Neural cell (in vitro differentiated cells): ENCODE measurements around the gene PAFAH1B1. TPM values are rescaled to one million over a fixed set of nuclear protein-coding genes. Genes with fewer than 3 reads are reported as not detected.

Source experiments
- H2AFZ ChIP-seq: fragments of 200-600, 300-800 bp; sonication (generic), shearing (Covaris generic); 2 replicates; pipeline ENCODE4 v1.6.0; 2014; ENCODE audit warnings: low read depth, mild to moderate bottlenecking, antibody characterized with exemption, low read length, moderate library complexity
- H3F3A ChIP-seq: fragments of 200-600 bp; shearing (Covaris generic); 2 replicates; pipeline ENCODE4 v1.6.1; 2016; ENCODE audit warnings: mild to moderate bottlenecking, moderate library complexity, mixed read lengths, antibody characterized with exemption, low read length; ENCODE audit not compliant: insufficient read depth, poor library complexity, severe bottlenecking
- H3K27ac ChIP-seq: fragments of 200-600, 300-800 bp; sonication (generic), shearing (Covaris generic); 2 replicates; pipeline ENCODE4 v1.5.1; 2014; ENCODE audit warnings: mild to moderate bottlenecking, low read length, moderate library complexity
- H3K27me3 ChIP-seq: fragments of 300-800, 200-600 bp; sonication (generic), shearing (Covaris generic); 2 replicates; pipeline ENCODE4 v1.6.0; 2014; ENCODE audit warnings: mild to moderate bottlenecking, low read depth, low read length, moderate library complexity; ENCODE audit not compliant: insufficient read depth
- H3K36me3 ChIP-seq: fragments of 300-800, 200-600 bp; sonication (generic), shearing (Covaris generic); 2 replicates; pipeline ENCODE4 v1.5.1; 2014; ENCODE audit warnings: mild to moderate bottlenecking, antibody characterized with exemption, low read length, moderate library complexity; ENCODE audit not compliant: insufficient read depth
- H3K4me2 ChIP-seq: fragments of 300-800, 200-600 bp; sonication (generic), shearing (Covaris generic); 2 replicates; pipeline ENCODE4 v1.6.0; 2014; ENCODE audit warnings: mild to moderate bottlenecking, low read length
- H3K4me3 ChIP-seq: fragments of 300-800, 200-600 bp; sonication (generic), shearing (Covaris generic); 2 replicates; pipeline ENCODE4 v1.5.1; 2014; ENCODE audit warnings: mild to moderate bottlenecking, low read length, moderate library complexity
- H3K79me2 ChIP-seq: fragments of 200-600 bp; shearing (Covaris generic); replicated peaks from 2 replicates; pipeline ENCODE4 v1.6.0; 2014; ENCODE audit warnings: mild to moderate bottlenecking, low read length, moderate library complexity; ENCODE audit not compliant: insufficient read depth
- H3K9ac ChIP-seq: fragments of 300-800, 200-600 bp; sonication (generic), shearing (Covaris generic); 2 replicates; pipeline ENCODE4 v1.6.1; 2016; ENCODE audit warnings: mild to moderate bottlenecking, low read length, mixed read lengths
- H3K9me2 ChIP-seq: fragments of 200-600 bp; shearing (Covaris generic); 2 replicates; pipeline ENCODE4 v1.6.1; 2016; ENCODE audit warnings: mild to moderate bottlenecking, low read length, mixed read lengths; ENCODE audit not compliant: insufficient read depth
- H3K9me3 ChIP-seq: fragments of 200-600, 300-800 bp; sonication (generic), shearing (Covaris generic); 2 replicates; pipeline ENCODE4 v1.6.1; 2016; ENCODE audit warnings: mild to moderate bottlenecking, mixed run types, low read length, moderate library complexity, mixed read lengths
- H4K20me1 ChIP-seq: fragments of 200-600 bp; shearing (Covaris generic); 2 replicates; pipeline ENCODE4 v1.6.1; 2016; ENCODE audit warnings: mild to moderate bottlenecking, mixed run types; ENCODE audit not compliant: insufficient read depth
- EP300 ChIP-seq: fragments of 450-650 bp; conservative IDR thresholded peaks from 2 replicates; pipeline ENCODE4 v1.6.1; 2014; ENCODE audit warnings: antibody characterized with exemption, mild to moderate bottlenecking, moderate library complexity; ENCODE audit not compliant: poor library complexity, severe bottlenecking
- EZH2 ChIP-seq: fragments of 200-600, 300-800 bp; shearing (Covaris generic), sonication (generic); IDR thresholded peaks from 2 replicates; pipeline ENCODE4 v1.6.1; 2014; ENCODE audit warnings: antibody characterized with exemption, low read length, borderline replicate concordance, mild to moderate bottlenecking; ENCODE audit not compliant: insufficient read depth, poor library complexity, severe bottlenecking
- MXI1 ChIP-seq: fragments of 450-650 bp; conservative IDR thresholded peaks from 2 replicates; pipeline ENCODE4 v1.6.1; 2014; ENCODE audit warnings: antibody characterized with exemption, mild to moderate bottlenecking; ENCODE audit not compliant: poor library complexity, severe bottlenecking
- POLR2AphosphoS5 ChIP-seq: IDR thresholded peaks from 2 replicates; pipeline ENCODE4 v1.6.1; 2012
- RAD21 ChIP-seq: fragments of 450-650 bp; conservative IDR thresholded peaks from 2 replicates; pipeline ENCODE4 v1.6.1; 2014; ENCODE audit warnings: antibody characterized with exemption, mild to moderate bottlenecking, moderate library complexity
- SMC3 ChIP-seq: fragments of 450-650 bp; conservative IDR thresholded peaks from 2 replicates; pipeline ENCODE4 v1.6.1; 2014; ENCODE audit warnings: antibody characterized with exemption, mild to moderate bottlenecking, moderate library complexity; ENCODE audit not compliant: poor library complexity
- TAF1 ChIP-seq: IDR thresholded peaks from 2 replicates; pipeline ENCODE4 v1.6.1; 2012; ENCODE audit warnings: low read depth
- polyA plus RNA-seq: library from polyadenylated mRNA; depleted of rRNA; stranded (reverse); fragments of >200 nt; gene quantifications from 2 replicates; pipeline ENCODE4 v1.2.3, GENCODE V29; 2014
- TF ChIP-seq, protein P1 (sequence below): fragments of 450-650 bp; IDR thresholded peaks from 2 replicates; pipeline ENCODE4 v1.5.1; 2014; ENCODE audit warnings: antibody characterized with exemption, mild to moderate bottlenecking, moderate library complexity; ENCODE audit not compliant: poor library complexity, severe bottlenecking
- TF ChIP-seq, protein P2 (sequence below): IDR thresholded peaks from 2 replicates; pipeline ENCODE4 v1.6.1; 2012; ENCODE audit warnings: borderline replicate concordance

PAFAH1B1 gene
- polyA plus RNA-seq, 1 donor from 2014 or later = 305 TPM

DNA sequence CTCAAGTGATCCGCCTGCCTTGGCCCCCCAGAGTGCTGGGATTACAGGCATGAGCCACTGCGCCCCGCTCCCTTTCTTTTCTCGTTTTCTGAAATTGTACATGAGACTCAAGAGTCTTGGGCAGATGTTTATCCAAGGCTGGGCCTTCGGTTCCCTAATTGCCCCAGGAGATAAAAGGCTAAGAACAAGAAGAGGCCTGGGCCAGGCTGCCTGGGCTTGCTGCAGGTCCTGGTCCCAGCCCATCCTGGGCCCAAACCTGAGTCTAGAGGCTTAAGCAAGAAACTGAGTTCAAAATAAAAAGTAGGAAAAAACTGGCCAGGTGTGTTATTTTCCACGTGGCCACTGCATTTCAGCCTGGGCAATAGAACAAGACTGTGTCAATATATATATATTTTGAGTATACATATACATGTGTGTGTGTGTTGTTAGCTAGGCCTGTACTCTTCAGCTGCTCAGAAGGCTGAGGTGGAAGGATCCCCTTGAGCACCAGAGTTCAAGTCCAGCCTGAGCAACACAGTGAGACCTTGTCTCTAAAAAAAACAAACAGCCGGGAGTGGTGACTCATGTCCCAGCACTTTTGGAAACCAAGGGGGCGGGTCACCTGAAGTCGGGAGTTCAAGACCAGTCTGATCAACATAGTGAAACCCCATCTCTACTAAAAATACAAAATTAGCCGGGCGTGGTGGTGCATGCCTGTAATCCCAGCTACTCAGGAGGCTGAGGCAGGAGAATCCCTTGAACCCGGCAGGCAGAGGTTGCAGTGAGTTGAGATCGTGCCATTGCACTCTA lies 124.9 kb downstream of the PAFAH1B1 start:
- no peaks in the 10 kb centered on the region for H3K9me2 ChIP-seq
- no peaks in the 10 kb centered on the region for H3F3A ChIP-seq
- H4K20me1 ChIP-seq = no peaks in the 10 kb centered on the region

DNA sequence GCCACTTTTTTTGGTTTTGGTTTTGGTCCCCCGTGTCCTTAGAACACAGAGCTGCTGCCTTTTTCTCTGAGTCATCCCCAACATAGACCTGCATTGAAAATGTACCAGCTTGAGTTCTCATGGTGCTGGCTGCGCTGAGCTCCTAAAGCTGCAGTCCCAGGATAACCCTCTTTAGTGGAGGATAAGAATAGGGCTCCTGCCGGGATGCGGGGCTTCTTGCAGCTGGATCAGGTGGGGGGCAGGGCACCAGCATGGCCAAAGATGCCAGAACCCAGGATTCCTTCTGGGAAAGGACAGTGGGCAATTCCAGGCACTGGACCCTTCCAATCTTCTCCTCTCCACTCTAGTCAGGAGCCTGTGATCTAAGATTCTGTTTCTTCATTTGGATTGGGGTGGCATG lies 126.4 kb downstream of the PAFAH1B1 start:
- H3K4me2 ChIP-seq = no peak overlapping the region
- H3K4me3 ChIP-seq = no peak overlapping the region
- no peak overlapping the region for H3K27ac ChIP-seq
- no peak for TF ChIP-seq SMC3
- no peak for TF ChIP-seq TAF1
- no peak for TF ChIP-seq POLR2AphosphoS5
- TF ChIP-seq RAD21 = no peak
- TF ChIP-seq, protein P1, sequence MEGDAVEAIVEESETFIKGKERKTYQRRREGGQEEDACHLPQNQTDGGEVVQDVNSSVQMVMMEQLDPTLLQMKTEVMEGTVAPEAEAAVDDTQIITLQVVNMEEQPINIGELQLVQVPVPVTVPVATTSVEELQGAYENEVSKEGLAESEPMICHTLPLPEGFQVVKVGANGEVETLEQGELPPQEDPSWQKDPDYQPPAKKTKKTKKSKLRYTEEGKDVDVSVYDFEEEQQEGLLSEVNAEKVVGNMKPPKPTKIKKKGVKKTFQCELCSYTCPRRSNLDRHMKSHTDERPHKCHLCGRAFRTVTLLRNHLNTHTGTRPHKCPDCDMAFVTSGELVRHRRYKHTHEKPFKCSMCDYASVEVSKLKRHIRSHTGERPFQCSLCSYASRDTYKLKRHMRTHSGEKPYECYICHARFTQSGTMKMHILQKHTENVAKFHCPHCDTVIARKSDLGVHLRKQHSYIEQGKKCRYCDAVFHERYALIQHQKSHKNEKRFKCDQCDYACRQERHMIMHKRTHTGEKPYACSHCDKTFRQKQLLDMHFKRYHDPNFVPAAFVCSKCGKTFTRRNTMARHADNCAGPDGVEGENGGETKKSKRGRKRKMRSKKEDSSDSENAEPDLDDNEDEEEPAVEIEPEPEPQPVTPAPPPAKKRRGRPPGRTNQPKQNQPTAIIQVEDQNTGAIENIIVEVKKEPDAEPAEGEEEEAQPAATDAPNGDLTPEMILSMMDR = no peak
- no peak for TF ChIP-seq EP300
- no peak for TF ChIP-seq EZH2
- TF ChIP-seq, protein P2, sequence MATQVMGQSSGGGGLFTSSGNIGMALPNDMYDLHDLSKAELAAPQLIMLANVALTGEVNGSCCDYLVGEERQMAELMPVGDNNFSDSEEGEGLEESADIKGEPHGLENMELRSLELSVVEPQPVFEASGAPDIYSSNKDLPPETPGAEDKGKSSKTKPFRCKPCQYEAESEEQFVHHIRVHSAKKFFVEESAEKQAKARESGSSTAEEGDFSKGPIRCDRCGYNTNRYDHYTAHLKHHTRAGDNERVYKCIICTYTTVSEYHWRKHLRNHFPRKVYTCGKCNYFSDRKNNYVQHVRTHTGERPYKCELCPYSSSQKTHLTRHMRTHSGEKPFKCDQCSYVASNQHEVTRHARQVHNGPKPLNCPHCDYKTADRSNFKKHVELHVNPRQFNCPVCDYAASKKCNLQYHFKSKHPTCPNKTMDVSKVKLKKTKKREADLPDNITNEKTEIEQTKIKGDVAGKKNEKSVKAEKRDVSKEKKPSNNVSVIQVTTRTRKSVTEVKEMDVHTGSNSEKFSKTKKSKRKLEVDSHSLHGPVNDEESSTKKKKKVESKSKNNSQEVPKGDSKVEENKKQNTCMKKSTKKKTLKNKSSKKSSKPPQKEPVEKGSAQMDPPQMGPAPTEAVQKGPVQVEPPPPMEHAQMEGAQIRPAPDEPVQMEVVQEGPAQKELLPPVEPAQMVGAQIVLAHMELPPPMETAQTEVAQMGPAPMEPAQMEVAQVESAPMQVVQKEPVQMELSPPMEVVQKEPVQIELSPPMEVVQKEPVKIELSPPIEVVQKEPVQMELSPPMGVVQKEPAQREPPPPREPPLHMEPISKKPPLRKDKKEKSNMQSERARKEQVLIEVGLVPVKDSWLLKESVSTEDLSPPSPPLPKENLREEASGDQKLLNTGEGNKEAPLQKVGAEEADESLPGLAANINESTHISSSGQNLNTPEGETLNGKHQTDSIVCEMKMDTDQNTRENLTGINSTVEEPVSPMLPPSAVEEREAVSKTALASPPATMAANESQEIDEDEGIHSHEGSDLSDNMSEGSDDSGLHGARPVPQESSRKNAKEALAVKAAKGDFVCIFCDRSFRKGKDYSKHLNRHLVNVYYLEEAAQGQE = no peak
- TF ChIP-seq MXI1 = no peak
- no peaks in the 10 kb centered on the region for H3K36me3 ChIP-seq
- H3K9ac ChIP-seq = no peak overlapping the region
- no peak overlapping the region for H2AFZ ChIP-seq
- peaks cover 13% of the 10 kb centered on the region for H3K27me3 ChIP-seq
- H3K9me3 ChIP-seq = no peaks in the 10 kb centered on the region
- H3F3A ChIP-seq = no peaks in the 10 kb centered on the region
- H3K79me2 ChIP-seq = no peaks in the 10 kb centered on the region
- no peaks in the 10 kb centered on the region for H4K20me1 ChIP-seq
- H3K9me2 ChIP-seq = no peaks in the 10 kb centered on the region

More for the DNA sequence above, 124.9 kb downstream of the PAFAH1B1 start:
- Histone ChIP-seq H3K36me3 (no peaks in the 10 kb centered on the region), H3K4me3 (no peak overlapping the region), H3K27me3 (peaks cover 5% of the 10 kb centered on the region), H2AFZ (no peak overlapping the region), H3K9me3 (no peaks in the 10 kb centered on the region), H3K79me2 (no peaks in the 10 kb centered on the region), H3K9ac (no peak overlapping the region), H3K27ac (no peak overlapping the region), H3K4me2 (no peak overlapping the region)
- TF ChIP-seq, protein P1 = no peak
- TF ChIP-seq EZH2 (no peak), EP300 (no peak), POLR2AphosphoS5 (no peak), SMC3 (no peak), MXI1 (no peak), TAF1 (no peak), RAD21 (no peak)
- TF ChIP-seq, protein P2 = no peak
